ENCODE measurements around the gene ADAM12.

DNA sequence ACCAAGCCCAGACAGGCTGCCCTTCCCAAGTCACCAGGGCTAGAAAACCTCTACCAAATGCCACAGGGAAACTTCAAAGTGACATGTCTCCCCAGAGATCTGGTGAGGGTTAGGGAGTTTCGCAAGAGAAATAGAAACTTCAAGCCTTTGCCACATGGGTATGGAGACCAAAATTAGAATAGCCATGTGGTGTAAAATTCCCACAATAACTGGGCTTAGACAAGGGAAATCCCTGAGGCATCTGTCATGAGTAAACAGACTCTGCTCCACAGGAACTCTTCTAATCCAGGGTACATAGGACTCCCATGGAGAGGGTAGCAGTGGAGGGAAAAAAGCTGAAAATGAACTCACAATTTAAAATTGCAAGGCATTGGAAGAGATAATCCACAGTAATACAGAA, 14.3 kb downstream of the ADAM12 start:
- no peak for TF ChIP-seq KLF13 (tag; IDR thresholded peaks at IDR 0.05; ENCODE audit: borderline replicate concordance, low read depth)
- TF ChIP-seq, protein P1, sequence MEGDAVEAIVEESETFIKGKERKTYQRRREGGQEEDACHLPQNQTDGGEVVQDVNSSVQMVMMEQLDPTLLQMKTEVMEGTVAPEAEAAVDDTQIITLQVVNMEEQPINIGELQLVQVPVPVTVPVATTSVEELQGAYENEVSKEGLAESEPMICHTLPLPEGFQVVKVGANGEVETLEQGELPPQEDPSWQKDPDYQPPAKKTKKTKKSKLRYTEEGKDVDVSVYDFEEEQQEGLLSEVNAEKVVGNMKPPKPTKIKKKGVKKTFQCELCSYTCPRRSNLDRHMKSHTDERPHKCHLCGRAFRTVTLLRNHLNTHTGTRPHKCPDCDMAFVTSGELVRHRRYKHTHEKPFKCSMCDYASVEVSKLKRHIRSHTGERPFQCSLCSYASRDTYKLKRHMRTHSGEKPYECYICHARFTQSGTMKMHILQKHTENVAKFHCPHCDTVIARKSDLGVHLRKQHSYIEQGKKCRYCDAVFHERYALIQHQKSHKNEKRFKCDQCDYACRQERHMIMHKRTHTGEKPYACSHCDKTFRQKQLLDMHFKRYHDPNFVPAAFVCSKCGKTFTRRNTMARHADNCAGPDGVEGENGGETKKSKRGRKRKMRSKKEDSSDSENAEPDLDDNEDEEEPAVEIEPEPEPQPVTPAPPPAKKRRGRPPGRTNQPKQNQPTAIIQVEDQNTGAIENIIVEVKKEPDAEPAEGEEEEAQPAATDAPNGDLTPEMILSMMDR (IDR thresholded peaks at IDR 0.05 in 2 of 3, conservative IDR thresholded peaks at IDR 0.05 in 1 of 3; ENCODE audit: insufficient read depth in 2 of 3, low read depth in 1 of 3, low read length in 3 of 3): no peak
- no peak for TF ChIP-seq POLR2AphosphoS2 (IDR thresholded peaks at IDR 0.05; ENCODE audit: low read length)
- TF ChIP-seq, protein P2, sequence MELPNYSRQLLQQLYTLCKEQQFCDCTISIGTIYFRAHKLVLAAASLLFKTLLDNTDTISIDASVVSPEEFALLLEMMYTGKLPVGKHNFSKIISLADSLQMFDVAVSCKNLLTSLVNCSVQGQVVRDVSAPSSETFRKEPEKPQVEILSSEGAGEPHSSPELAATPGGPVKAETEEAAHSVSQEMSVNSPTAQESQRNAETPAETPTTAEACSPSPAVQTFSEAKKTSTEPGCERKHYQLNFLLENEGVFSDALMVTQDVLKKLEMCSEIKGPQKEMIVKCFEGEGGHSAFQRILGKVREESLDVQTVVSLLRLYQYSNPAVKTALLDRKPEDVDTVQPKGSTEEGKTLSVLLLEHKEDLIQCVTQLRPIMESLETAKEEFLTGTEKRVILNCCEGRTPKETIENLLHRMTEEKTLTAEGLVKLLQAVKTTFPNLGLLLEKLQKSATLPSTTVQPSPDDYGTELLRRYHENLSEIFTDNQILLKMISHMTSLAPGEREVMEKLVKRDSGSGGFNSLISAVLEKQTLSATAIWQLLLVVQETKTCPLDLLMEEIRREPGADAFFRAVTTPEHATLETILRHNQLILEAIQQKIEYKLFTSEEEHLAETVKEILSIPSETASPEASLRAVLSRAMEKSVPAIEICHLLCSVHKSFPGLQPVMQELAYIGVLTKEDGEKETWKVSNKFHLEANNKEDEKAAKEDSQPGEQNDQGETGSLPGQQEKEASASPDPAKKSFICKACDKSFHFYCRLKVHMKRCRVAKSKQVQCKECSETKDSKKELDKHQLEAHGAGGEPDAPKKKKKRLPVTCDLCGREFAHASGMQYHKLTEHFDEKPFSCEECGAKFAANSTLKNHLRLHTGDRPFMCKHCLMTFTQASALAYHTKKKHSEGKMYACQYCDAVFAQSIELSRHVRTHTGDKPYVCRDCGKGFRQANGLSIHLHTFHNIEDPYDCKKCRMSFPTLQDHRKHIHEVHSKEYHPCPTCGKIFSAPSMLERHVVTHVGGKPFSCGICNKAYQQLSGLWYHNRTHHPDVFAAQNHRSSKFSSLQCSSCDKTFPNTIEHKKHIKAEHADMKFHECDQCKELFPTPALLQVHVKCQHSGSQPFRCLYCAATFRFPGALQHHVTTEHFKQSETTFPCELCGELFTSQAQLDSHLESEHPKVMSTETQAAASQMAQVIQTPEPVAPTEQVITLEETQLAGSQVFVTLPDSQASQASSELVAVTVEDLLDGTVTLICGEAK (IDR thresholded peaks at IDR 0.05): no peak
- TF ChIP-seq, protein P2 (CRISPR knock-in tag; IDR thresholded peaks at IDR 0.05): no peak
- no peak for TF ChIP-seq CREB1 (IDR thresholded peaks at IDR 0.05)
- TF ChIP-seq CREB1 (CRISPR knock-in tag; IDR thresholded peaks at IDR 0.05): no peak
- TF ChIP-seq ZNF282 (CRISPR knock-in tag; IDR thresholded peaks at IDR 0.05): no peak
- TF ChIP-seq ZHX1 (conservative IDR thresholded peaks at IDR 0.05; ENCODE audit: low read length): no peak
- no peak for TF ChIP-seq TFE3 (CRISPR knock-in tag; IDR thresholded peaks at IDR 0.05)
- TF ChIP-seq, protein P3, sequence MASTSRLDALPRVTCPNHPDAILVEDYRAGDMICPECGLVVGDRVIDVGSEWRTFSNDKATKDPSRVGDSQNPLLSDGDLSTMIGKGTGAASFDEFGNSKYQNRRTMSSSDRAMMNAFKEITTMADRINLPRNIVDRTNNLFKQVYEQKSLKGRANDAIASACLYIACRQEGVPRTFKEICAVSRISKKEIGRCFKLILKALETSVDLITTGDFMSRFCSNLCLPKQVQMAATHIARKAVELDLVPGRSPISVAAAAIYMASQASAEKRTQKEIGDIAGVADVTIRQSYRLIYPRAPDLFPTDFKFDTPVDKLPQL (IDR thresholded peaks at IDR 0.05; ENCODE audit: extremely low read depth, insufficient read length): no peak
- no peak for TF ChIP-seq FOXP4 (CRISPR knock-in tag; IDR thresholded peaks at IDR 0.05; ENCODE audit: borderline replicate concordance)
- TF ChIP-seq SP1 (CRISPR knock-in tag; IDR thresholded peaks at IDR 0.05): no peak
- no peak for TF ChIP-seq SPI1 (IDR thresholded peaks at IDR 0.05; ENCODE audit: borderline replicate concordance, low read depth, low read length)

Data from K562 (cell line).